ENCODE results near the gene NPW.

NPW gene

DNA sequence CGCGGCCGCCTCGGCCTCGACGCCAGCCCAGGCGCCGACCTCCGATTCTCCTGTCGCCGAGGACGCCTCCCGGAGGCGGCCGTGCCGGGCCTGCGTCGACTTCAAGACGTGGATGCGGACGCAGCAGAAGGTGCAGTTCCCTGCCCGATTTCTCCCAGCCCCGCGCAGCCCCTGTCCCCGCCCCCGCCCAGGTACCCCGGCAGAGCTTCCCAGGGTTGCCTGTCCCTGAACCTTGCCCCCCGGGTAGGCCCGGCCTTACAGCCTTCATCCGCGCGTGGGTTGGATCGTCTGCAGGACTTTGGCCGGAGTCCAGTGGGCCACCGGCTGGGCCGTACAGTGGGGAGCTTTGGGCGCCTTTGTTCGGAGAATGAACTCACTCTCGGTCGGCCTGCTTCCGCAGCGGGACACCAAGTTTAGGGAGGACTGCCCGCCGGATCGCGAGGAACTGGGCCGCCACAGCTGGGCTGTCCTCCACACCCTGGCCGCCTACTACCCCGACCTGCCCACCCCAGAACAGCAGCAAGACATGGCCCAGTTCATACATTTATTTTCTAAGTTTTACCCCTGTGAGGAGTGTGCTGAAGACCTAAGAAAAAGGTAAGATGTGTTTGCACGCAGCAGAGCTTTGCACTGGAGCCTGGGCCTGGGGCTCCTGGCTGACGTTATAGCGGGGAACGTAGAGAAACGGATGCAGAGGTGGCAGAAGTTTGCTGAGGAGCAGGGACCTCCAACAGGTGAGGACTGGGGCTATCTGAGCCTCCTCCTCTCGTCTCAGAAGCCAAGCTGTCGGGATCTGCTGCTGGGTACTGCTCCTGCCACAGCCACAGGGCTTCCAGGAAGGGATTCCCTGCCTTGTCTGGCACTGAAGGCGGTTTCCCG, 35.0 kb upstream of the NPW start:
- no peak for DNase-seq

DNA sequence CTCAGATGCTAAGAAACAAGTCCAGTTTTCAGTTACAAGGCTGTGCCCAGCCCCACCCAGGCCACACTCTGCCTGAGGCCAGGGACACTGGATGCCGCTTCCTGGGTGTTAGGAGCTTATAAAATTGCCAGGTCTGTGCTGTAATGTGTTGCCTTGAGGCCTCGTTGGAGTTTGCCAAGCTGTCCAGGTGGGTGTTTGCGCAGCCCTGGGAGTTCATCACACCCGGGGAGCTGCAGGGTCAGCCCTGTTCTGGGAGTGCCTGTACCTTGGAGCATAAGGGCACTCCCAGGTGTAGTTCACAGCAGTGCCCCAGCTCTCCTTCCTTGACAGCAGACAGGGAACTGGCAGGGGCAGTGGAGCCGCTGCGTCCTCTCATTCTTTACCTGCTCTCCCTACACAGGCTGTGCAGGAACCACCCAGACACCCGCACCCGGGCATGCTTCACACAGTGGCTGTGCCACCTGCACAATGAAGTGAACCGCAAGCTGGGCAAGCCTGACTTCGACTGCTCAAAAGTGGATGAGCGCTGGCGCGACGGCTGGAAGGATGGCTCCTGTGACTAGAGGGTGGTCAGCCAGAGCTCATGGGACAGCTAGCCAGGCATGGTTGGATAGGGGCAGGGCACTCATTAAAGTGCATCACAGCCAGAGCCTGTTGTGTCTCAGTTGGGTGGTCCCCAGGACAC, 34.0 kb upstream of the NPW start:
- no peak for DNase-seq

DNA sequence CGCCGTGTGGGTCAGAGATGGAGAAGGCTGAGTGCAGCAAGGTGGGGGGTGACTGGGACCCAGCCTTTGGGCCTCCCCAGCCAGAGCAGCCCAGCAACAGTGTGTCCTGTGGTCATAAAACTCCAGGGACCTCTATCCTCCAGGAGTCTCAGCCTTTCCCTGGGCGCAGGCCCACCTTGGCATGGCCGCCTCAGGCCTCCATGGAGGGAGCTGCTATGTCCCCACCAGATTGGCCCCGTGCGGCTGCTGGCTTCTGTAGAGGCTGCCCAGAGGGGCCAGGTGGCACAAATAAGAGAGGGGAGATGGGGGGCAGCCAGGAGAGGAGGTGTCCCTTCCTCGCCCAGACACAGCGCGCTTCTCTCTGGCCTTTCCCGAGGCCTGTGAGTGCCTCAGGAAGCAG, 32.4 kb upstream of the NPW start:
- no peak for DNase-seq

DNA sequence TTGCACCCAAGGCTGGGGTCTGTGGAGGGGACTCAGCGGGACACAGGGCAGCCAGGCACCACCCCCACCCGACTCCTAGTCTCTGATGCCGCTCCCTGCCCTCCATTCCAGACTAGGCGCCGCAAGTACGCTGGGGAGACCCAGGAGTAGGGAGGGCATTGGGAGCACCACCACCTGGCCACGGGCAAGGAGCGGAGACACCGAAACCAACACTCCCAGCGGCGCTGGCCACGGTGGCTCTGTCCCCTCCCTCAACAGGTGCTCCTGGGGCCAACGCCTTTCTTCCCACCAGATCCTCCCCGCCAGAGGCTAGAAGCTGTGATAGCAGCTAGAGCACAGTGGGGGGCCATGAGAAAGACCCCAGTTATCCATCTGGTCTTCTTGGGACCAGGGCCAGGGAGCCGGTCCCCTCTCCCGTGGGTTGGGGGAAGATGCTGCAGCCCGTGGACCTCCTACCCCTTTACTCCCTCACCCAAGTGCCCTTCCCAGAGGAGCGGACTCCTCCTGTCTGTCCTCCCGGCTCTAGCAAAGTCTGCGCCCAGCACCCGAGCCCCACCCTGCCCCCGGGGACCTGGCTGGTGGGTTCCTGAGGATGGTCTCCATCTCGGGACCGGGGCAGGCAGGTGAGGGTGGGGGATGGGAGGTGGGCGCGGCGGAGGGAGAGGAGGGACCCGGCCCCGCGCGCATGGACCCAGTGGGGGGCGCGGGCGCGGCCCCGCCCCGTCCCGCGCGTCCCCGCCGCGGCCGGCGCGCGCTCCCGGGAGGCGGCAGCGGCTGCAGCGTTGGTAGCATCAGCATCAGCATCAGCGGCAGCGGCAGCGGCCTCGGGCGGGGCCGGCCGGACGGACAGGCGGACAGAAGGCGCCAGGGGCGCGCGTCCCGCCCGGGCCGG, 30.1 kb upstream of the NPW start, which contains the start of gene SYNGR3:
TSS of gene SYNGR3 (plus strand) at position 762 of the 892 bp plus-strand sequence. CDS start 133 bp downstream, outside the sequence.
- no peak for DNase-seq

DNA sequence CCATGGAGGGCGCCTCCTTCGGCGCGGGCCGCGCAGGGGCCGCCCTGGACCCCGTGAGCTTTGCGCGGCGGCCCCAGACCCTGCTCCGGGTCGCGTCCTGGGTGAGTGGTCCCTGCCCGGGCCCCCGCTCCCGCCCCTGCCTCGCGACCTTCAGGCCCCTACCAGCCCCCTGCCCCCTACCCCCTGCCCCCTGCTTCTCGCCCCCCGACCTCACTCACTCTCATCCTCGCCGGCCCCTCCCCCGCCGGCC, 29.6 kb upstream of the NPW start:
- no peak for DNase-seq

DNA sequence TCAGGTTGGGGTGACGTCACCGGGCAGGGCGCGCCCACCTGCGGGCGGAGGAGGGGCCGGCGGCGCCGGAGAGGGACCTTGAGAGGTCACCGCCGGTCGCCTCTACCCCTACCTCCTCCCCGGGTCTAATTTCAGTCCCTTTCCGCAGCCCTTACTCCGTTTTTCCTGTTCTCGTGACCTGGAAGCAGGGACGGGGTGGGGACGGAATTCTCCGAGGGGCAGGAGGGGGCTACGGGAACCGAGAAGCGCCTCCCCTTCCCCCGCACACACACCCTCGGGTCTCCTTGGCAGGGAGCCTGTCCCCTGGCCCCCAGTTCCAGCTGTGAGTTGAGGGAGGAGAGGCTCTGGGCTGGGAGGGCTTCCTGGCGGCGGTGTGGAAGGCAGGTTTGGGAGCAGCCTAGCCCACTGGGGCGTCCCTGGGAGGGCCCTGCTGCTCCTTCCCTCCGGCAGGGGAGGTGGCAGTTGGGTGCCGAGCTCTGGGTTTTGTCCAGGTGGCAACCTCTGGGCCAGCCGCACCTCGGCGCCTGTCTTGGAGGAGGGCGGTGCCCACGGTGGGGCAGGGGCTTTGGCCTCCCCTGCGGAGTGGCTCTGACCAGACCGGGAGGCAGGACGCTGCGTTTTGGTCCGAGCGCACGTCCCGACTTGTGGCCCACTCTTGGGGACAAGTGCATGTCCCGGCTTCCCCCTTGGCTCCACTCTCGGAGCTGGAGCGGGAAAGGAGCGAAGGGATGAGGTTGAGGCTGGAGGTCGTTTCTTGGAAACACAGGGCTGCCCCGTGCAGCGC, 29.0 kb upstream of the NPW start:
- no peak for DNase-seq

DNA sequence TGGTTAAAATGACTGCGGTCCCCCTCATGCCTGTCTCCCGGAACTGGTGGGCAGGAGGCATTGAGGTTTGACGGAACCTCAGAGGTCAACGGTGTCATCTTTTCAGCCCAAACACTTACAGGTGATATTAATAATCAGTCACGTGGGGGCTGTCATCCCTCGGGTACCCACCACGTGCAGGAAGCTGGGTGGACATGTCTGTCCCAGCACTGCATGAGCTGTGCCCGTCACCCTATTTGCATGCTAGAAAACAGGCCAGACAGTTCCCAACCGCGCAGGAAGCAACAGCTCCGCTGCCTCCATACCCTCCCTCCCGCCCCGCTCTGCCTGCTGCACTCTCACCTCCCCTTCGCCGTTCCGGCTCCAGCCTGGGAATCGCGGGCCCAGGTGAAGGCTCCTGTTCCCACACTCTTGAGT, 28.4 kb upstream of the NPW start:
- DNase-seq, result no peak

DNA sequence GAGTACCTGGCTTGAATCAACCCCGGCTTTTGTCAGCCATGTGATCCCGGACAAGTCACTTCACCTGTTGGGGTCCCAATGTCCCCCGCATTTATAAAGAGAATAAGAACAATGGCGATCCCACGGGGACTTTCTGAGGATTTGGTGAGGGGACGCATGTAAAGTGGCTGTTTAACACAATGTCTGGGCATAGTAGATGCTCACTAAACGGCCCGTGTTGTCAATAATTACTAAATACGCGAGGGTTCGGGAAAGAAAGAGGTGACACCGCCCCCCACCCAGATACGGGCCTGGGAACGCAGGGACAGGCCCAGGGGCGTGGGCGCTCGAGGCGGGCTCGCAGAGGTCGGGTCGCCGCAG, 28.0 kb upstream of the NPW start:
- DNase-seq, result no peak

DNA sequence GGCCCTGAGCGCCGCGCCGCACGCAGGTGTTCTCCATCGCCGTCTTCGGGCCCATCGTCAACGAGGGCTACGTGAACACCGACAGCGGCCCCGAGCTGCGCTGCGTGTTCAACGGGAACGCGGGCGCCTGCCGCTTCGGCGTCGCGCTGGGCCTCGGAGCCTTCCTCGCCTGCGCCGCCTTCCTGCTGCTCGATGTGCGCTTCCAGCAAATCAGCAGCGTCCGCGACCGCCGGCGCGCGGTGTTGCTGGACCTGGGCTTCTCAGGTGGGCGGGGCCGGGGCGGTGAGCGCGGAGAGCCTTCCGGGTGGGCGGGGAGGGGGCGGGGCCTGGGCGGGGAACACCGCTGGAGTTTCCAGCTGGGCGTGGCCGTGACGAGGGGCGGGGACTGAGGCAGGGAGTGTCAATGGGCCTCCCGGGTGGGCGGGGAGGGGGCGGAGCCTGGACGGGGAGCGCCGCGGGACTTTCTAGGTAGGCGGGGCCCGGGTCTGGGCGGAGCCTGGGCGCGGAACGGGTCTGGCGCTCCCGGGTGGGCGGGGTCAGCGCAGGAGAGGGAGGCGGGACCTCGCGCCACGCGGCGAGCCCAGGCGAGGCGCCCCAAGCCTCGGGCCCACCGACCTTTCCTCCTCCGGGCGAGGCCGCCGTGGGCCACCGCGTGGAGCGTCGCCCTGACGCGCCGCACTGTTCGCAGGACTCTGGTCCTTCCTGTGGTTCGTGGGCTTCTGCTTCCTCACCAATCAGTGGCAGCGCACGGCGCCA, 27.5 kb upstream of the NPW start:
- DNase-seq, result peak; percentile 94

DNA sequence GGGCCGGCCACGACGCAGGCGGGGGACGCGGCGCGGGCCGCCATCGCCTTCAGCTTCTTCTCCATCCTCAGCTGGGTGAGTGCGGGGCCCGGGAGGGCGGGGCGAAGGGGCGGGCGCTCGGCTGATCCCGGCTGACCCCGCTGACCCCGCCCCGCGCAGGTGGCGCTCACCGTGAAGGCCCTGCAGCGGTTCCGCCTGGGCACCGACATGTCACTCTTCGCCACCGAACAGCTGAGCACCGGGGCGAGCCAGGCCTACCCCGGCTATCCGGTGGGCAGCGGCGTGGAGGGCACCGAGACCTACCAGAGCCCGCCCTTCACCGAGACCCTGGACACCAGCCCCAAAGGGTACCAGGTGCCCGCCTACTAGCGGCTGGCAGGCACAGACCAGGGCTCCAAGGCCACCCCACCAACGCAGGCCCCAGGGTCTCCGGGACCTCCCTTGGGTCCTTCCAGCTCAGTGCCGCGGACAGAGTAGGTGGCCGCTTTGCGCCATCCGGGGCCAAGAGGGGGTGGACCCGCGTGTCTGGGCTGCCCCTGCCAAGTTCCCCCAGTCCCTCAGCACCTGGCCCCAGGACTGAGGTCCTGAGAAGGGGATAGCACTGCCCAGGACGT, 26.8 kb upstream of the NPW start:
- DNase-seq, result no peak

DNA sequence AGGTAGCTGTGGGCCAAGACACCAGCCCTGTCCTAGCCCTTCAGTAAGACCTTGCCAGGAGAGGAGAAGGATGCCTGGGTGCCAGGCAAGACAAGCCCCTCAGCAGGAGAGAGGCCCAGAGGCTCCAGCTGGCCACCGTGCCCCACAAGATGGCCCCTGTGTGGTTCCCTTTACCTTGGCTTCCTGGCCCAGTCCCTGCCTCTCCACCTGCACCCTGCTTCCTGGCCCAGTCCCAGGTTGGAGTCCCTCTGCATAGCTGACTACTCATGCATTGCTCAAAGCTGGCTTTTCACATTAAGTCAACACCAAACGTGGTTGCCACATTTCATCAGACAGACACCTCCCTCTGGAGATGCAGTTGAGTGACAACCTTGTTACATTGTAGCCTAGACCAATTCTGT, 25.9 kb upstream of the NPW start:
- DNase-seq, result peak; percentile 20

DNA sequence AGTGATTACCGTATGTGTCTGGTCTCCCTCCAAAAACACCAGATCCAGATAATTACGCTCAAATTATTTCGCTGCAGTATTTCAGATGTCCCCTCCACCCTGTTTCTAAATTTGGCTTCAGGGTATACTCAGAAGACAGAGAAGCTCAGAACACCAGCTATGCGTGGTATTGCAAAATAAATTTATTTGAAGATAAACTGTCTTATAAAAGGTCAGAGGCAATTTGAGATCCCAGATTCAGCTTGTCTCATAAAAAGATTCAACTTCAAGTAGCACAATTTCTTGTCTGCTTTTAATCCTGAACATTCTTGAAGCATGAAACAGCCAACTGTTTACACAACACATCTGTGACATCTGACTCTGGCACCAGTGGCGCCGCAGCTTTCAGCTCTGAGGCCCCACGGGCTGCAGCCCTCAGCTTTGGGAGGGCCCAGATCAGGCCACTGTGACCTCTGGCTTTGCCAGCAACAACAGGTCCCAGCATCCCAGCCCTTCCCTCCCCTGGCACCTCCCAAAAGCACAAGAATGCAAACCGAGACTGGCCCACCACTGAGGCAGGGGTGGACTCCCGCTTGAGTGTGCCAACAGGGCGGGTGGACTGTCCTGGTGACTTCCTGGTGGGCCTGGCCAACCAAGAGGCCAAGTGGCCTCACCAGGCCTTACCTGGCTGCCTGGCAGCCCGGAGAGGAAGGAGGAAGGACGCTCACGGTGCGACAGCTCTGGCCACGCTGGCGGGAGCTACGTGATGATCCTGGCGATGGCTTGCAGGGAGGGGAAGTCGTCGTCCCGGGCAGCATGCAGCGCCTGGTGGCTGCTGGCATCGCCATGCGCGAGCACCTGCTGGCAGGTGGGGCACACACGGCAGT, 21.9 kb upstream of the NPW start:
- DNase-seq, result no peak

DNA sequence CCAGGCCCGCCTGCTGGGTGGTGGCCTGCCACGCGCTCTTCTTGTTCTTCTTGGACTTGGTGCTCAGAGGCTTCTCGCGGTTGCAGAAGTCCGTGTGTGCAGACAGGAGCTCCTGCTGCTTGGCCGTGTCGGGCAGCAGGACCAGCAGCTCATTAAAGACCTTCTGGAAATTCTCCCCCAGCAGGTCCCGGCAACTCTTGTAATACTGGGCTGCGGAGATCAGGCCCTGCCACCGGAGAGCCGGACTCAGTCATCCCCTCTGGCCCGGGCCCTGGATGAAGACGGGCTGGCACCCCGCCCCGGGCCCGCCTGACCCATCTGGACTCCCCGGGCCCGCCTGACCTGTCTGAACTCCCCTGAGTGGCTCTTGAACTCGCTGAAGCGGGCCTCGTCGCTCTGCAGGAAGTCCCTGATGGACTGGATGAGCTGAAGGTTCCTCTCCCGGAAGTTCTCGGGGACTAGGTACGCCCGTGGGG, 21.2 kb upstream of the NPW start:
- no peak for DNase-seq

DNA sequence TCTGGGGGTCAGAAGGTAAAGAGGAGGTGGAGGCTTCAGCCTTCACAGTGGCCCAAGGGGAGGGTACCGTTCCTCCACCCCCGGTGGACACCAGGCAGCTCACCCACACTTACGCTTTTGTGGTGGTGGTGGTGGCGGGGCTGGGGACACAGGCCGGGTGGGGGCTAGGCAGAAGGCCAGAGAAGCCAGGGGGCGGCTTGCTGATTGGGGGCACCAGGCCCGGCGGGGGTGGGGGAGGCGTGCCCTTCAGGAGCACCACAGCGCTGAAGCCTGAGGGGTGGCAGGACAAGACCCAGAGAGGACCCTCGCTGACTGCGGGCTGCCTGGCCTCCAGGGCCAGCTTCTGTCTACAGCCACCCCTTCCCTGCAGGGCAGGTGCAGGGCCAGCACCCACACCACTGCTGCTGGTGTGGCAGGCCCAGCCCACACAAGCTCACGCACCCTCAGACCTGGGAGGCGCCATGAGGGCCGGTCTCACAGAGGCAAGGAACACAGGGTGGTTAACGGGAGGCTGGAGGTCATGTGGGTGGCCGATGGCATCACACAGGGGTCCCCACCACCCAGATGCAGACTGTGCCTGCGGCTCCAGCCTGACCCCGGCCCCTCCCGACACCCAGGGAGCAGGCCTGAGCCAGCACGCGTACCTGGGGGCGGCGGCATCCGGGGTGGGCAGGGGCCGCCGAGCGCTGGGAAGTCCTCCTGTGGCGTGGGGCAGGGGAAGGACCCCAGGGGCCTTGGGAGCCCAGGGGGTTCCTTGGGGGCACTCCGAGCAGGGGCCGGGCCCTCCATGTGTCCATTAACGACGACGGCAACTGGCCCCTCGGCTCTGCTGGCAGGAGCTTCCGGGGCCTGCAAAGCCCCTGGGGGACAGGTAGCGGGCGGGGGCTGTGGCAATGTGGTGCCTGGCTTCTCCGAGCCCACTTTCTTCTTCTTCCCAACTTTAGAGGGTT, 20.5 kb upstream of the NPW start:
- DNase-seq, result no peak

DNA sequence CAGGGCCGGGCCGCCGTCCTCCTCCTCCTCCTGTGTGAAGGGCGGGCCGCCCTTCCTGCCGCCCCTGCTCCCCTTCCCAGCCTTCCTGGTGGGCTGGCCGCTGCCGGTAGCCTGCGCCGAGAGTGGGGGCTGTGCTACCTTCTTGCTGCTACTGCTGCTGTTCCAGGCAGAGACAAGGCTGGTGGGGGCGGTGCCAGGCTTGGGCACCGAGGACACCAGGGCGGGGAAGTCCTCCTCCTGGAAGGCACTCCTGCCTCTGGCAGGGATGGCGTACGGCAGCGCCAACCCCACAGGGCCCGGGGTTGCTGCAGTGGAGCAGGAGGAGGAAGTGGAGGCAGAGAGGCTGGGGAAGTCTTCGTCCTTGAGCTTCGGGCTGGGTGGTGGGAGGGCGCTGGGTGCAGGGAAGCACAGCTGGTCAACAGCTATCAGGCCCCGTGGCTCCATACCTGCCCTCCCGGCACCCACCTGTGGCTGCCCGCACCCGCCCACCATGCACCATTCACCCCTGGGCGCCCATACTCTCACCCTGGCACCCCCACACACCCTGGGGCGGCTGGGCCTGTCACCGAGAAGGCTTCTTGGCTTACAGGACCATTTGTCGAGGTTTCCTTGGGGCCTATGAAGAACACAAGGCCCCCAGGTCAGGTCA, 19.6 kb upstream of the NPW start:
- no peak for DNase-seq

DNA sequence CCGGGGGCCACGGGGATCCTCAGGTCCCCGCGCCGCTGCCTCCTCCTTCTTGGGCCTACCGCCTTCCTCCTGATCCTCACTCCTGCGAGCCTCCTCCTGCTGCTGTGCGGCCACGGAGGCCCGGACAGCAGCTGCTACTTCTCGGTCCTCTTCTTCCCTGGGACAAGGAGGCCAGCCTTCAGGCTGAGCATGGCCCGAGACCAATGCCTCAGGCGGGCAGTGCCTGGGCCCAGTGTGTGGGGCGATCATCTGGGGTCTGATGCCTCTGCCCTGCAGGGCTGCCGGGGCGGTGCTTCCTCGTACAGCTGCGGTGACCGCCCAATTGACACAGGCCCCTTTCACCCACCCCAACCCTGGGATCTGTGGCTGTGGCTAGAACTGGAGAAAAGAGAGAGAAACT, 18.6 kb upstream of the NPW start:
- no peak for DNase-seq

DNA sequence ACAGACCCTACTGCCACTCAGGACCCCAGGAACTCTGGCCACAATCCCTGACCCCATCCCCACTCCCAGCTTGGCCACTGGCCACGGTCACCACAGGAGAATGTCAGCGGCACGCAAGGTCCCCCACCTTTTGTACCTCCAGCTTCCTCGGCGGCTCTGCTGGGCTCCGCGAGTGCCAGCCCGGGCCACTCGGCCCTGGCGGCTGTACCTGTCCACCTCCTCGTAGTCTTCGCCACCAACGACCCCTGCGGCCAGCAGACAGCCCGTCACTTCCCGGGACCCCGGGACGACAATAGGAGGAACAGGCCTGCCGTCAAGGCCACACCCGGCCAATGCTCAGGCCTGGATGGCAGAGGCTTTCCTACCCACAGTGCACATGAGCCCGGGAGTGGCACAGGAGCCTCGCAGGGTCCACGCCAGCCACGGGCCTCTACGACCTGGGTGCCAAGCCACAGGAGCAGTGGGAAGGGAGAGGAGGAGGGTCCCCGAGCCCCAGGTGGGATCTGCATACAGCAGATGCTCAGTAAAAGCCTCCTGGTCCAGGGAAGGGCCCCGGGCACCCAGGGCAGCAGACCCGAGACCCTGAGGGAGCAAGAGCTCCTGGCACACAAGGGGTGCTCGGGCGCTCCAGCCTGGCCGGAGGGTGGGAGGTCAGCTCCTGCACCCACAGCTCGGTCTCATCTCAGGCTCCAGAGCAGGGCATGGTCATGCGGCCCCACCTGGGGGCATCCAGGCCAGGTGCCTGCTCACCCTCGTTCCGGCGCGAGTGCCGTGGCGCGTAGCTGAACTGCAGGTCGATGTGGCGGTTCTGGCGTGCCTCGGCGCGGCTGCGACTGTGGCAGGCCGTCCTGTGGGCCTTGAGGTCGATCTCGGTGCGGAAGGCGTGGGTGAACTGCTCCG, 17.9 kb upstream of the NPW start:
- DNase-seq, result no peak

Measured in fibroblast of skin of scalp (primary cell).